GM06990 (cell line): Measurements from ENCODE around the gene TPSD1.

Experiments
- DNase-seq: peaks from one replicate; pipeline ENCODE4 v3.0.0-alpha.2; 2011; ENCODE audit not compliant: insufficient read length; ENCODE audit errors: extremely low read depth
- H3K27me3 ChIP-seq: replicated peaks from 2 replicates; pipeline ENCODE4 v1.6.0; 2011; ENCODE audit warnings: low read length; ENCODE audit not compliant: control insufficient read depth, insufficient read depth
- H3K36me3 ChIP-seq: 2 replicates; pipeline ENCODE4 v1.5.1; 2011; ENCODE audit warnings: low read length; ENCODE audit not compliant: control insufficient read depth, insufficient read depth
- H3K4me3 ChIP-seq: replicated peaks from 2 replicates; pipeline ENCODE4 v1.5.1; 2011; ENCODE audit warnings: low read depth, mild to moderate bottlenecking, control low read depth, low read length
- TF ChIP-seq, protein P1 (sequence below): IDR thresholded peaks from 2 replicates; pipeline ENCODE4 v1.5.1; 2011; ENCODE audit warnings: low read length, control low read depth, mild to moderate bottlenecking, inconsistent platforms; ENCODE audit not compliant: insufficient read depth, poor library complexity, severe bottlenecking

The TPSD1 gene

DNA sequence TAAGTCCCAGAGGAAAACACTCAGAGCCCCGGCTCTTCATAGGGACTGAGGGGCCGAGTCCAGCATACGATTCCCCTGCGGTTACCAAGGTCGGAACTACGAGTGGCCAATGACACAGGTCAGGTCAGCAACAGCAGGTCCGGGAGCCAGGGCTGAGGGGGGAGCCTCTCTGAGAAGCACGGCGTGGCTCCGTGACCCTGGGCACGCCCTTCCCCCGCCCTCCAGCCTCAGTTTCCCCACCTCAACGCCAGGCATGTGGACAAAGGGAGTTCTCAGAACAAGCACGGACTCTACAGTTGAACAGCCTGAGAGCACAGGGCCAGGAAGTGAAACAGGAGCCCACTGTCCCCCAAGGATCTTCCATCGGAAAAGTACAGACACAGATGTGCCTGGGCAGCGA lies 25.6 kb downstream of the TPSD1 start:
- Histone ChIP-seq H3K36me3 (no peaks in the 10 kb centered on the region), H3K4me3 (no peak overlapping the region), H3K27me3 (no peaks in the 10 kb centered on the region; the same call in 1 of the 2 replicates)
- DNase-seq, result no peak
- TF ChIP-seq, protein P1, sequence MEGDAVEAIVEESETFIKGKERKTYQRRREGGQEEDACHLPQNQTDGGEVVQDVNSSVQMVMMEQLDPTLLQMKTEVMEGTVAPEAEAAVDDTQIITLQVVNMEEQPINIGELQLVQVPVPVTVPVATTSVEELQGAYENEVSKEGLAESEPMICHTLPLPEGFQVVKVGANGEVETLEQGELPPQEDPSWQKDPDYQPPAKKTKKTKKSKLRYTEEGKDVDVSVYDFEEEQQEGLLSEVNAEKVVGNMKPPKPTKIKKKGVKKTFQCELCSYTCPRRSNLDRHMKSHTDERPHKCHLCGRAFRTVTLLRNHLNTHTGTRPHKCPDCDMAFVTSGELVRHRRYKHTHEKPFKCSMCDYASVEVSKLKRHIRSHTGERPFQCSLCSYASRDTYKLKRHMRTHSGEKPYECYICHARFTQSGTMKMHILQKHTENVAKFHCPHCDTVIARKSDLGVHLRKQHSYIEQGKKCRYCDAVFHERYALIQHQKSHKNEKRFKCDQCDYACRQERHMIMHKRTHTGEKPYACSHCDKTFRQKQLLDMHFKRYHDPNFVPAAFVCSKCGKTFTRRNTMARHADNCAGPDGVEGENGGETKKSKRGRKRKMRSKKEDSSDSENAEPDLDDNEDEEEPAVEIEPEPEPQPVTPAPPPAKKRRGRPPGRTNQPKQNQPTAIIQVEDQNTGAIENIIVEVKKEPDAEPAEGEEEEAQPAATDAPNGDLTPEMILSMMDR, result no peak

DNA sequence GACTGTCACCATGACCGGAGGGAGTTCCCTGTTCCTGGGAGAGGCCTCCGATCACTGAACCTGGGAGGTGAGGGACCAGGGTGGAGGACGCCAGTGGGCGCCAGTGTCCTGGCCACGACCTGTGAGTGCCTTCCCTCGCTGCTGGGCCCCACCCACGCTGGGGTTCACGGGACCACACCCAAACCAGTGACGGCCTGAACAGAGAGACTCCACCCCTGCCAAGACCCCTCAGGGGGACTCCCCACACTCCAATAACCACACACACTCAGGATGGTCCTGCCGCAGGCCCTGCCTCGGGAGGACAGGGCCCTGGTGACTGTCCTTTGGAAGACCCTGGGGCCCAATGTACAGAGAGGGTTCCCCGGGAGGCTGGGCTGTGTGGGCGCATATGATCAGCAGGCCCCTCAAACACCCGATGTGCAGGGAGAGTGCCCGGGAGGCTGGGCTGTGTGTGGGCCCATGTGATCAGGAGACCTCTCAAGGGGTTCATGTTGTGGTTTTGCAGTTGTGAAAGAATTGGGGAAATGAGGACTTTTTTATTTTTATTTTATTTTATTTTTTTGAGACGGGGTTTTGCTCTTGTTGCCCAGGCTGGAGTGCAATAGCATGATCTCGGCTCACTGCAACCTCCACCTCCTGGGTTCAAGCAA lies 26.6 kb downstream of the TPSD1 start:
- no peak for DNase-seq
- H3K36me3 ChIP-seq, result no peaks in the 10 kb centered on the region
- TF ChIP-seq, protein P1, result no peak
- H3K4me3 ChIP-seq, result no peak overlapping the region
- H3K27me3 ChIP-seq, result no peaks in the 10 kb centered on the region; the same call in 1 of the 2 replicates

DNA sequence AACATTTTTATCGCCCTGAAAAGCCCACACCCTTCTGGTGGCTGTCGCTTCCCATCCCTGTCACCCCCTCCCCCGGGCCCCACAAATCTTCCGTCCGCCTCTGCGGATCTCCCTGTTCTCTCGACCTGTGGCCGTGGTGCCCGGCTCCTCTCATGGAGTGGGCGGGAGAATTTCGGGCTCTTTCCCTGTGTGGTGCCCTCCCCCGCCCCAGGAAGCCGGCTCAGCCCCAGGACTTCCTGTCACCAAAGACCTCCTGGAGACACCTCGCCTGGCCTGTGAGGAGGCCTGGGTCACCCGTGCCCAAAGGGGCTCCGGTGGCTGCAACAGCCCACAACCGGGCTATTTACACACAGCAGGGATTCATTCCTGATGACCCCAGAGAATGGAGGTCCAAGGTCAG lies 27.4 kb downstream of the TPSD1 start:
- H3K36me3 ChIP-seq, result no peaks in the 10 kb centered on the region
- H3K27me3 ChIP-seq, result no peaks in the 10 kb centered on the region; the same call in 1 of the 2 replicates
- no peak overlapping the region for H3K4me3 ChIP-seq
- TF ChIP-seq, protein P1, result no peak
- no peak for DNase-seq

DNA sequence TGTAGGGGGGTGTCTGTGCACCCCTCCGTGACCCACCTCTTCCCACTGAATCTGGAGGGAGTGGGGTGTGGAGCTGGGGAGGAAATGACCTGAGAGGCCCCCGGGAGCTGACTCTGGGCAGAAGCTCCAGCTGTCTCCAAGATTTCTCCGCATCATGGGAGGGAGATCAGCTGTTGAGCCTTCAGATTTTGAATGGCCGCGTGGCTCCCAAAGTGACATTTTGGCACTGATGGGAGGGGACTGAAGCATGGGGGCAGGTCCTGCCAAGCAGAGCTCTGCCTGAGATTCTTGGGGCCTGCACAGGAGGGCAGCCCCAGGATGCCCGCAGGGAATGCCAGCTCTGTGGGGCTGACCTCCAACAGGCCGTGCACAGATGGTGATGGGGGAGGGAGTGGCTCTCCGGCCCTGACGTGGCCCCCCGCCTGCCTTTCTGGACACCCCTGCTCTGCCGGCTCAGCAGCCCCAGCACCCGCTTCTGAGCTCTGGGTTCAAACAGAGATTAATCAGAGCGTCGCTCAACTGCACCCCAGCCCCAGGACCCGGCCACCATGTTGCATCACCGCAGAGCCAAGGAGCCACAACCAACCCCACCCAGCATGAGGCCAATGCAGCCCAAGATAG lies 28.2 kb downstream of the TPSD1 start:
- no peak for DNase-seq
- Histone ChIP-seq H3K36me3 (no peaks in the 10 kb centered on the region), H3K27me3 (no peaks in the 10 kb centered on the region; the same call in 1 of the 2 replicates), H3K4me3 (no peak overlapping the region)
- TF ChIP-seq, protein P1, result no peak

DNA sequence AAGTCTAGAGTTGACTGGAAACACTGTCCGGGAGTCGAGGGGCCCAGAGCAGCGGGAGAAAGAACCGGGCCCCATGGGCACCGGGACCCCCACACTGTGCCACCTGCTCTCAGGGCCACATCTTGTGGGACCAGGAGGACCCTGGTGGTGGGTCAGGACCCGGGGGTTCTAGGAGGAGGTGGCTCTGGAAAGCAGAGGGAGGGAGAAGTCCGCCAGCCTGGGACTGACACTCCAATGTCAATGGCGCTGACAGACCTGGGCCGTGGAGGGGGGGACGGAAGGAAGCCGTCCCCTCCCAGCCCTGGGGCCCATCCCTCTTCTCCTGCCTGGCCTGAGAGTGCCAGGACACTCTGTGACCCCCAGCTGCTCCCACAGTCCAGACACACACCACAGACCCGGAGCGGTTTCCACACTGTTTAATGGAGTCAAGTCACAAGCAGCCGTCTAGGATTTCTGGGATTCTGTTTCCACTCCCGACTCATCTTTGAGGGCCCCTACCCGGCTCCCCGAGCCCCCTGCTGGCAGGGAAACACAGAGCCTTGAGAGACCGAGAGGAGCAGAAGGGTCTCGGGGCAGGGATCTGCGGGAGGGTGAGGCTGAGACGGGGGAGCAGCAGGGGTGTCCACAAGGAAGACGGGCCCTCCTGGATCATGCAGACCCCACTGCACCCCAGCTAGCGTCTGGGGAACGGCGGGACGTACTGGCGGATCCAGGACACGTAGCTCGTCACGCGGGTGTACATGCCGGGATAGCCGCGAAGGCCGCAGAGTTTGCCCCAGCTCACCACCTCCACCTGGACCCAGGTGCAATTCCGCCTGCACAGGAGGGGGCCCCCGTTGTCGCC lies 30.0 kb downstream of the TPSD1 start:
- TF ChIP-seq, protein P1, result peak; percentile 12
- H3K4me3 ChIP-seq, result no peak overlapping the region
- H3K36me3 ChIP-seq, result no peaks in the 10 kb centered on the region
- H3K27me3 ChIP-seq, result no peaks in the 10 kb centered on the region; the same call in 1 of the 2 replicates
- DNase-seq, result no peak
